NCI-H345 treated with DMSO at 0.1 percent for 48 hours (cell line): ENCODE data around the gene ITPR2.

Source experiments
- DNase-seq: peaks from one replicate; lab custom pipeline; 2025; ENCODE audit not compliant: unreplicated experiment; lab: John Stamatoyannopoulos, UW

The ITPR2 gene

DNA sequence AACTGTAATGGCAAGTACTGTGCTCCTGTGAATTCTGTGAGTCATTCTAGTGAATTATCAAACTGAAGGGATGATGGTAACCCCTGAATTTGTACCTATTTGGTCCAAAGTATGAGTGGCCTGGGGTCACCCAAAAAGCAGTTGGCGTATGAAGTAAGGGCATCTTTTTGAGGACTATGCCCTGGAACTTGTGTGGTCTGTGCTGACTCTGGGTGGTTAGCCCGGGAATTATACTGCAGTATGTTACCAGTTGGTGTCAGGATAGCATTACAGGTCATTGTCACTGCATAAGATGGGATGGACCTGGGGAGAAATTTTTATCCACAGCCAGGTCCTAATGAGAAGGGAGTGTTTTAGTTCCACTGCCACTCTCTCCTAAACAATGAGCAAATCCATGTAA lies 462.9 kb downstream of the ITPR2 start:
- no peak for DNase-seq

GRCh38 chr12:26369588-26369987 lies 463.4 kb downstream of the ITPR2 start:
- DNase-seq = no peak

- no peak for DNase-seq
Measured at GRCh38 chr12:26367991-26368730, 464.8 kb downstream of the ITPR2 start.

GRCh38 chr12:26361964-26362363 lies 471.0 kb downstream of the ITPR2 start:
- no peak for DNase-seq

GRCh38 chr12:26360062-26360461 lies 472.9 kb downstream of the ITPR2 start:
- DNase-seq = no peak

GRCh38 chr12:26359576-26359975 lies 473.4 kb downstream of the ITPR2 start:
- DNase-seq = no peak

DNA sequence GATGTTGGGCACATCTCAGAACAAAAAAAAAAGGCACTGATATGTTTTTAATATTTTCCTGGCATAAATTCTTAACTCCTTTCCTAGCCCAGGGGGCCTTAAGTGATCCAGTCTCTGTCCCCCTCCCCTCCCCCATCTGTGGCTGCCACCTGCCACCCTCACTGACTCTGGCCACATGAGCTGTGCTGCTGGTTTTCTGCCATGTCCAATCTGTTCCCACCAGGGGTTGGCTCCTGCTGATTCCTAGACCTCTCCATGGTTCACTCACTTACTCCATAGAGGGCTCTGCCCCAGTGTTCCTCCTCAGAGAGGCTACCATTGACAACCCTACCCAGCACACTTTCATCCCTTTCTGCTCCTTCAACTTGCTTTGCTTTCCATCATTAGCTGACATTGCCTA lies 474.3 kb downstream of the ITPR2 start:
- no peak for DNase-seq

DNA sequence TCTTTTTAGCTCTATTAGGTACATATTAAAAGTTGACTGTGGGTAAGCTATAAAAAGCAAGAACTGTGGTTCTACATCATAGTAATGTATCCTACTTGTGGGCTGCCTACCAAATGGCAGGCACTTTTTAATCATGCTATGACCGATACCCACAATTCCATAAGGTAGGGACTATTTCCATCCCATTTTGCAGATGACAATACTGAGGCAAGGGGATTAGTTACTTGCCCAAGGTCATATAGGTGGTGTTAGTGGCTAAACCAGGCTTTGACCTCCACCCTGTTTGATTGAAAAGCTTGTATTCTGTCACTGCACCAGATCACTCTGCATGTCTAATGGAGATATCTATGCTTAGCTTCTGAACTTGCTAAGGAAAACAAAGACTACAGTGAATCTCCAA lies 485.7 kb downstream of the ITPR2 start:
- DNase-seq = no peak

DNA sequence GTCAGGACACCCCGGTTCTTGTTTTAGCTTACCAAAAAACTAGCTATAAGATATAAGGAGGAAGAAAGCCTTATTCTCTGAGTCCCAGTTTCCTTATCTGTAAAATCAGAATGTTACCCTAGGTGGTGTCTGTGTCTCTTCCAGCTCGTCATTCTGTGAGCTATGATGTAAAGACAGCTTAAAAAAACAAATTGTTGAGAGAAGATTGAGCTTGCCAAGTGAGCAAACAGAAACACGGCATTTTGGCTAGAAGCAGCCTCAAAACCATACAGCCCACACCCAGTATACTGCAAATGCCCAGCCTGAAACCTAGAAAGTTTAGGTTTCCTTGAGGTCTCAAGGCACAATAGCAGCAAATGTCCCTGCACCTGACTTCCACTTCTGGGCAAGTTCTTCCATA lies 486.3 kb downstream of the ITPR2 start:
- DNase-seq = no peak

- DNase-seq = no peak
Measured at GRCh38 chr12:26345471-26346003, 487.5 kb downstream of the ITPR2 start.

GRCh38 chr12:26341491-26341890 lies 491.5 kb downstream of the ITPR2 start:
- no peak for DNase-seq

DNA sequence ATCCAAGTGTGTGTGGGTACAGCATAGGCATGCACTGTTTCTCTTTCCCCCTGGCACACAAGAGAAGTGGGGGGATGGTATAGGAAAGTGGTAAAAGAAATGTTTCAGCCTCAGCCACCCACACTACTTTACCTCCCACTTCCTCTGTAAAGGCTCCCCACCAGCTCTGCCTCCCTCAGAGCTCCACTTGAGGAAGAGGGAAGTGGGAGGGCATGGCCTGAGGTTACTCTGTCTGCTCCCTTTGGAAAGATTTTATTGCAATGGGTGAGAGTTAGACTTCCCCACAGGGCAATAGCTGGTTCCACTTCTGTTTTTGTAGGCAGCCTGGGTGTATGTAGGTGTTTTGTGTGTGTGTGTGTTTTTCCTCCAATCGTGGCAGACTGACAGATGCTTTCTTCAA lies 492.3 kb downstream of the ITPR2 start:
- no peak for DNase-seq

DNA sequence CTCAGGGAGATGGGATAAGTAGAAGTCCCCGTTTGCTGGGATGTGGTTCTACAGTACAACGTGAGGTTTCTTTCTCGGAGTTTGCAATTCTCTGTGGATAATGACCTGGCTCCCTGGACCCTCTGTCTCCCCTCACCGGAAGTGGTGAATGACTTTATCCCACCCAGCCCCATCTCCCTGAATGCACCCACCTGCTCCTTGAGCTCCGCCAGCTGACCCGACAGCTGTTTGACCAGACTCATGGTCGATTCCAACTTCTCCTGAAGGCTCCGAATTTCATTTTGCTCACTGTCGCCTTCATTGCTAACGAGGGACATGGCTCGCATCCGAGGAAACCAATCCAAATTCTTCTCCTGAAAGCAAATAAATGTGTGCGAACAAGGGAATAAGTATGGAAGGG lies 493.0 kb downstream of the ITPR2 start:
- DNase-seq = no peak

DNA sequence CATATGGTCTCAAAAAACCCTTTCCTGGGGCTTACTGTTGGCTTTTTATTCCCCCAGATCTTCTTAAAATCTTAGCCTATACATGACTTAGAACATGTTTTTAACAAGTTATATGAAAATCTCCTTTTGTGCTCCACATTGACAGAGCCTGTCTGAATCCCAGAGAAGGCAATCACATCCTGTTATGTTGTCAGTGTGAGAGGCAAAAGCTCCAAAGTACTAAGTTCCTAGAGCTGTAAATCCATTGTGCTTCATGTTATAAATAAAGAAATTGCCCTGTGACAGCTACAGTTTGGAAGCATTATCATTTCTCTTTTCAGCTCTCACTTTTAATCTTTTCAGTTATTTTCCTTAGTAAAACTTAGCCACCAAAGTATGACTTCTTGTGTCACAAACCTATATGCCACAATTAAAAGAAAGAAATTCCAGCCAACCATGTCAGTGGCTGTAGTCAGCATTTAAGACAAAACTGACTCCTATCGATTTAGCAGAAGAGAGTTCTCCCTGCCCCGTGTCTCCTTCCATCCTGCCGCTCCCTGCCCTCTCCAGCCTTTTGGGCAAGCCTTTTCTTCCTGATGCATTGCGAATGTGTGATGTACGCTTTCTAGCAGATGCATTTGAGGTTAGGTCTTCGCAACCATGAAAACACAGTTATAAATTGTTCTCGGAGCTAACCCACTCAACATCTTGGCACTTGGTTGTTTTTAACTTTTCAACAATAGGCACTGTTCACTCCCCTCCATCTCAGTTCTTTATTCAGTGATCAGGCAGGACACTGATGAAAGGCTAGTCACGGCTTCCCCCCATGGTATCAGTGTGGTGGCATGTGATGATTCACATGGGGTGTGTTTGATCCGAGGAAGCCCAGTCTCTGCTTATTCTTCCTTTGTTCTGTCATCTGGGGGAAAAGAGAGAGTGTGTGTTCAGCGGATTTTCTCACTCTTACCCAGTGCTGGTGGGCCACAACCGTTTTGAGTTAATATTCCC lies 494.1 kb downstream of the ITPR2 start:
- DNase-seq = no peak

GRCh38 chr12:26335651-26336050 lies 497.3 kb downstream of the ITPR2 start:
- DNase-seq = no peak

- no peak for DNase-seq
Measured at GRCh38 chr12:26334621-26335124, 498.3 kb downstream of the ITPR2 start.

- DNase-seq = no peak
Measured at GRCh38 chr12:26331960-26332359, 501.0 kb downstream of the ITPR2 start.

GRCh38 chr12:26331136-26331535 lies 501.9 kb downstream of the ITPR2 start:
- no peak for DNase-seq

- no peak for DNase-seq
Measured at GRCh38 chr12:26327975-26328644, 504.9 kb downstream of the ITPR2 start.

DNA sequence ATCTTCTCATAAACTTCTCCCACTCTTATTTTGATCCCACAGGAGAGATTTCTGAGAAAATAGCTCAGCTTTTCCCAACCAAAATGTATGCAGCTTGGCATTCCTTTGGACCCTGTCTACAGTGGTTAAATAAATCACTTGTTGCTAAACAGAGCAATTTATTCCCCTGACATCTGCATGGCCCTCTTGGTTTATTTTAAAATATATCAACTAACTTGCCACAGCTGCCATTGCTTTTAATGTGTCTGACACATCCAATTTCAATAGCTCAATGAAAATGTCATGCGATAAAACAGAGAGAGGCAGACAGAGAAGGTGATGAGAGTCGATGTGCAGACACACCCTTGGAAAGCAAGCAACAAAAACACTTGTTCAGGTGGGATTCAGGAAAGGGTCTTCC lies 509.3 kb downstream of the ITPR2 start:
- no peak for DNase-seq

- no peak for DNase-seq
Measured at GRCh38 chr12:26319511-26319910, 513.5 kb downstream of the ITPR2 start.
